B cell (primary cell): ENCODE results near the gene NAA40.

Source experiments
- EZH2 ChIP-seq: IDR thresholded peaks from 2 replicates; pipeline ENCODE4 v1.6.1; 2012; ENCODE audit warnings: borderline replicate concordance, low read depth, mild to moderate bottlenecking, moderate library complexity, low read length; ENCODE audit not compliant: insufficient read depth, poor library complexity, severe bottlenecking
- TF ChIP-seq, protein P1 (sequence below): fragments of 200-600 bp; IDR thresholded peaks from one replicate; pipeline ENCODE4 v1.8.0; 2022; ENCODE audit warnings: antibody characterized with exemption, mild to moderate bottlenecking

DNA sequence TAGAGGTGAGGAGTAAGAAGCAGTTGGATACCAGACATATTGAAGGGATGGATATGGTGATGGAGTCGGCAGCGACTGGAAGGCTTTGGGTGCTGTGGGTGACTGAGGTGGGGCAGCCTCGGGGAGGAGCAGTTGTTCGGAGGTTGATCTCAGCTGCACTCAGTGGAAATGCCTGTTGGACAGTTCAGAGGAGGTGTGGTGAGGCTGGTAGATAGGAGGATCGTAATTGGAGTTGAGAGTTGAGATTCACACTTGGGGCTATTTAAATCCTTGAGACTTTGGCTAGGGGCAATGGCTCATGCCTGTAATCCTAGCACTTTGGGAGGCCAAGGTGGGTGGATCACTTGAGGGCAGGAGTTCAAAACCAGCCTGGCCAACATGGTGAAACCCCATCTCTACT, 54.3 kb downstream of the NAA40 start:
- TF ChIP-seq, protein P1, sequence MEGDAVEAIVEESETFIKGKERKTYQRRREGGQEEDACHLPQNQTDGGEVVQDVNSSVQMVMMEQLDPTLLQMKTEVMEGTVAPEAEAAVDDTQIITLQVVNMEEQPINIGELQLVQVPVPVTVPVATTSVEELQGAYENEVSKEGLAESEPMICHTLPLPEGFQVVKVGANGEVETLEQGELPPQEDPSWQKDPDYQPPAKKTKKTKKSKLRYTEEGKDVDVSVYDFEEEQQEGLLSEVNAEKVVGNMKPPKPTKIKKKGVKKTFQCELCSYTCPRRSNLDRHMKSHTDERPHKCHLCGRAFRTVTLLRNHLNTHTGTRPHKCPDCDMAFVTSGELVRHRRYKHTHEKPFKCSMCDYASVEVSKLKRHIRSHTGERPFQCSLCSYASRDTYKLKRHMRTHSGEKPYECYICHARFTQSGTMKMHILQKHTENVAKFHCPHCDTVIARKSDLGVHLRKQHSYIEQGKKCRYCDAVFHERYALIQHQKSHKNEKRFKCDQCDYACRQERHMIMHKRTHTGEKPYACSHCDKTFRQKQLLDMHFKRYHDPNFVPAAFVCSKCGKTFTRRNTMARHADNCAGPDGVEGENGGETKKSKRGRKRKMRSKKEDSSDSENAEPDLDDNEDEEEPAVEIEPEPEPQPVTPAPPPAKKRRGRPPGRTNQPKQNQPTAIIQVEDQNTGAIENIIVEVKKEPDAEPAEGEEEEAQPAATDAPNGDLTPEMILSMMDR = no peak
- no peak for TF ChIP-seq EZH2
